H7 (cell line): ENCODE data around the gene TPGS1. TPM values are rescaled to one million over a fixed set of nuclear protein-coding genes. Genes with fewer than 3 reads are reported as not detected.
A peak's percentile ranks its signal among the peaks of the same experiment; 100 is the strongest.

ENCODE experiments used
- DNase-seq: peaks from one replicate; pipeline ENCODE4 v3.0.0; 2012
- H3K27me3 ChIP-seq: 2 replicates; pipeline ENCODE4 v1.6.0; 2011; ENCODE audit warnings: mild to moderate bottlenecking, low read length; ENCODE audit not compliant: control insufficient read depth, insufficient read depth
- H3K36me3 ChIP-seq: replicated peaks from 2 replicates; pipeline ENCODE4 v1.5.1; 2011; ENCODE audit warnings: low read length; ENCODE audit not compliant: control insufficient read depth, insufficient read depth
- H3K4me3 ChIP-seq: 2 replicates; pipeline ENCODE4 v1.5.1; 2011; ENCODE audit warnings: low read depth, mild to moderate bottlenecking, control low read depth, low read length, moderate library complexity; ENCODE audit not compliant: insufficient read depth
- total RNA-seq: library from RNA; depleted of rRNA; stranded (reverse); fragments of >200 nt; shearing (Covaris generic); gene quantifications from 2 replicates; pipeline ENCODE4 v1.2.3, GENCODE V29; 2014

TPGS1 gene
- total RNA-seq, 1 experiment from 2014 or later = 18.1 TPM

- Histone ChIP-seq H3K36me3 (no peaks in the 10 kb centered on the region), H3K27me3 (peaks cover 32% of the 10 kb centered on the region), H3K4me3 (peak overlapping the region; percentile 53)
- DNase-seq = peak; percentile 89
These were observed 9.8 kb upstream of the TPGS1 start for GRCh38 chr19:497491-497868.

- H3K36me3 ChIP-seq = no peaks in the 10 kb centered on the region
- peak overlapping the region; percentile 53 for H3K4me3 ChIP-seq
- peak; percentile 82 for DNase-seq
- H3K27me3 ChIP-seq = peaks cover 32% of the 10 kb centered on the region
These were observed 9.3 kb upstream of the TPGS1 start for GRCh38 chr19:497869-498510.

GRCh38 chr19:498511-498891, 8.8 kb upstream of the TPGS1 start:
- peak overlapping the region; percentile 53; the same call in 1 of the 2 replicates for H3K4me3 ChIP-seq
- H3K36me3 ChIP-seq = no peaks in the 10 kb centered on the region
- peaks cover 32% of the 10 kb centered on the region for H3K27me3 ChIP-seq
- DNase-seq = peak; percentile 86

GRCh38 chr19:498977-499623, 8.2 kb upstream of the TPGS1 start:
- no peak overlapping the region for H3K4me3 ChIP-seq
- H3K27me3 ChIP-seq = peaks cover 32% of the 10 kb centered on the region
- H3K36me3 ChIP-seq = no peaks in the 10 kb centered on the region
- no peak for DNase-seq

DNA sequence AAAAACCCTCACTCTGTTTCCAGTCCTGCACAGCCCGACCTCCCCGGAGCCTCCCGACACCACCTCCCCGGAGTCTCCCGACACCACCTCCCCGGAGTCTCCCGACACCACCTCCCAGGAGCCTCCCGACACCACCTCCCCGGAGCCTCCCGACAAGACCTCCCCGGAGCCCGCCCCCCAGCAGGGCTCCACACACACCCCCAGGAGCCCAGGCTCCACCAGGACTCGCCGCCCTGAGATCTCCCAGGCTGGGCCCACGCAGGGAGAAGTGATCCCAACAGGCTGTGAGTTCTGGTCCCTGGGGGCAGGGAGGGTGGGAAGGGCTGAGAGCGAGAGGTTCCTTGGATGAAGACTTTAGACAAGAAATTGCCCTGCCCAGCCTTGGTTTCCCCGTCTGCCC, 5.7 kb upstream of the TPGS1 start:
- Histone ChIP-seq H3K4me3 (no peak overlapping the region), H3K36me3 (no peaks in the 10 kb centered on the region), H3K27me3 (peaks cover 27% of the 10 kb centered on the region)
- peak; percentile 56 for DNase-seq

DNA sequence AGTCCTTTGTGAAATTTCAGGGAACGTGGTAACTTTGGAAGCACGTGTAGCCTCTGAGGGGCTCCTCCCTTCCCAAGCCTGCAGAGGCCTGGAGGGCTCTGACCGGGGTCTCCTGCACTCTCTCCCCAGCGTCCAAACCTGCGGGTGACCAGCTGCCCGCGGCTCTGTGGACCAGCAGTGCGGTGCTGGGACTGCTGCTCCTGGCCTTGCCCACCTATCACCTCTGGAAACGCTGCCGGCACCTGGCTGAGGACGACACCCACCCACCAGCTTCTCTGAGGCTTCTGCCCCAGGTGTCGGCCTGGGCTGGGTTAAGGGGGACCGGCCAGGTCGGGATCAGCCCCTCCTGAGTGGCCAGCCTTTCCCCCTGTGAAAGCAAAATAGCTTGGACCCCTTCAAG, 2.7 kb upstream of the TPGS1 start:
- Histone ChIP-seq H3K36me3 (no peaks in the 10 kb centered on the region; the same call in 1 of the 2 replicates), H3K27me3 (peaks cover 5% of the 10 kb centered on the region; the same call in 1 of the 2 replicates), H3K4me3 (no peak overlapping the region)
- no peak for DNase-seq

GRCh38 chr19:506404-507285, 652 bp upstream of the TPGS1 start:
- no peaks in the 10 kb centered on the region; the same call in 1 of the 2 replicates for H3K36me3 ChIP-seq
- H3K4me3 ChIP-seq = peak overlapping the region; percentile 92
- peak; percentile 99 for DNase-seq
- H3K27me3 ChIP-seq = no peaks in the 10 kb centered on the region; the same call in 1 of the 2 replicates

DNA sequence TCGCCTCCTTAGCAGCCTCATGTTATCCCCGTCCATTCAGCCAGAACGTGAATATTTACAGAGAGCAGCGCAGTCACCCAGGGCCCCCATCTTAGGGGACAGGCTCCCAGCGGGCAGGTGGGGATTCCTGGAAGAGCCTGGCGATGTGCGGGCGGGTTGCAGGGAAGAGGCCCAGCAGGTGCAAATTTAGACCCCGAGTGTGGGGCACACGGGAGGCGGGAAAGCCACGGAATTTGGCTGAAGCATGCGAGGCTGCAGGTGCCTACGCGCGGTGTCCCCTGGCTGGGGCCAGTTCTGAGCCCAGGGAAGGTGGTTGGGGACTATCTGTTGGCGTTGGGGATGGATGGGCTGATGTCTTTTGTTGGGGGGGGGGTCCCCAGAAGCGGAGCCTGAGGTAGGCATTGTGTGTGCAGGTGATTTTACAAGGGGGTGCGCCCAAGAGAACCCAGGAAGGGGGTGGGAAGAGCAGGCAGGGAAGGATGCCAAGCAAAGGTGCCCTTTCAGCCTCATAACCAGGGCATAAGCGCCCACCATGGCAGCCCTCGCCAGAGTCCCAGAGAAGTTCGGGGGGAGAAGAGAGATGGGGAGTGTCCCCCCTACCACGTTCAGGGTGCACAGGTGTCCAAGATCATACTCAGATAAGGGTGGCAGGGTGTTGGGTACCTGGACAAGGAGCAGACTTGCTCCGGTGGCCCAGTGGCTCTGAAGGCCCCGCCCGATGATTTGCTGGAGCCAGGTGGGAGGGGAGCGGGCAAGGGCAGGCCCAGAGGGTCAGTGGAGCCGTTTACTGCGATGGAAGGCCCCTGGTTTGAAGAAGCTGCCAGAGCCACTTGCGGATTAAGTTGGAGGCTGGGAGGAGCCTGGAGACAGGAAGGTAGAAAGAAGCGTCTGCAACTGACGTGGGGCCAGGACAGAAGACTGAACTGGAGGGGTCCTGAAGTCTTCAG, 1.2 kb downstream of the TPGS1 start:
- DNase-seq = no peak
- H3K36me3 ChIP-seq = no peaks in the 10 kb centered on the region; the same call in 1 of the 2 replicates
- H3K4me3 ChIP-seq = peak overlapping the region; percentile 92
- peaks cover 11% of the 10 kb centered on the region for H3K27me3 ChIP-seq

- H3K4me3 ChIP-seq = no peak overlapping the region
- H3K36me3 ChIP-seq = no peaks in the 10 kb centered on the region; the same call in 1 of the 2 replicates
- peaks cover 15% of the 10 kb centered on the region for H3K27me3 ChIP-seq
- DNase-seq = peak; percentile 97
These were observed 3.4 kb downstream of the TPGS1 start for GRCh38 chr19:510606-511100.

DNA sequence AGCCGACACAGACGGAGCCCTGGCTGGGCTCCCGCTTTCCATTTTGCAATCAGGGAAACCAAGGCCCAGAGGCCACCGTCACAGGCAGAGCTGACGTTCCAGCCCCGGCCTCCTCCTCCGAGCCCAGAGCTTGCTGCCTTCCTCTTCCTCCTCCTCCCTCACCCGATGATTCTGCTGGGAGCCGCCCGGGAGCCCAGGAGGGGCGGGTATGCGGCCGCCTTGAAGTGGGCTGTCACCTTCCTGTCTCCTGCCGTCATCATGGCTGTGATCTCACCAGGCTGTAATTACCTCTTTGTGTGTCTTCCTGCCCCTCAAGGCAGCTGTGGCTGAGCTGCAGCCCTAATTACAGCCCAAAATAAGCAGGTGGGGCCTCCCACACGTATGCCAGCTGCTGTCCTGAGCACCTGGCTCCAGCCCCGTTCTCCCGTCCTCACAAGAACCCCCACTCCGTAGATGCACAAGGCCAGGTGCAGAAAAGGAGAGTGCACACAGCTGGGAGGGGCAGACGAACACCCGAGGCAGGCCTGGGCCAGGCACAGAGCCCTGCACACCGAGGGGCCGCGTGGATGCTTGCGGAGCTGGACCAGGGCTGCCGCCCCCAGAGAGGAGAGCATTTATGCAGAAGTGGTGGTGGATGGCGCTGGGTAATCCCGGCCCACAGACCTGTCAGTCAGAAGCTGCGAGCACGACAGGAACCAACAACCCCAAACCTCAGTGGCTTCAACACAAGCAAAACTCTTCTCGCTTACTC, 4.0 kb downstream of the TPGS1 start:
- DNase-seq = peak; percentile 86
- H3K4me3 ChIP-seq = no peak overlapping the region

DNA sequence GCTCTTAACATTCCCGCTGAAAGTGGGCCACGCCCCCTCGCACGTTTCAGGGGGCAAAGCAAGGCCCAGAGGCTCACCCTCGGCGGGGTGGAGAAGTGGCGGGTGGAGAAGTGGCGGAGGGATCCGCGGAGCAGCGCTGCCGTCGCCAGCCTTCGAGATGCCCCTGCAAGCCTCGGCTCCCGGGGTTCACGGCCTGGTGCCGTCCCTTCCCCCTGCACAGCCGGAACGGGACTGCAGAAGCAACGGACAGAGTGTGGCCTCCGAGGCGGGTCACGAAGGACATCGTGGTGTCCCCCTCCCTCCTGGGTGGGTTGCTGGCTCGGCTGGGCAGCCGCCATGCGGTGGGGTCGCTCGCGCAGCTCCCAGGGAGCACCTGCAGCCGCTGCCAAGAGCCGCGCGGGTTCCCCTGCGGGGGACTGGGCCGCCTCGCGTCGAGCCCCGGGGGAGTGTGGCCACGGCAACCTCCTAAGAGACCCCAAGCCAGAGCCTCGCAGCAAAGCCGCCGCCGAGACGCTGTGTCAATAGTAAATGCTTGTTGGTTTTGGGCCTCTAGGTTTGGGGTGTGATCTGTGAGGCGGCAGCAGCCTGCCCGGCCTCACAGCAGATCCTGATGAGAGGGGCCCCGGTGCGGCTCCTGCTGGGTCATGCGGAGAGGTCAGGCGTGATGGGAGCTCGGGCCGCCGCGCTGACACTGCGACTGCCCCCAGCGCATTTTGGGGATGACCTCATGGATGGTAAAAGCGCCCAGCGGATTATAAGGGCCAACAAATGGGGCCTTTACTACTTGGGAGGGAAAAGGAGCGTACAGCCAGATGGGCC, 5.5 kb downstream of the TPGS1 start:
- Histone ChIP-seq H3K4me3 (no peak overlapping the region), H3K36me3 (no peaks in the 10 kb centered on the region; the same call in 1 of the 2 replicates), H3K27me3 (peaks cover 15% of the 10 kb centered on the region)
- peak; percentile 76 for DNase-seq

More for the DNA sequence above, 4.0 kb downstream of the TPGS1 start:
- Histone ChIP-seq H3K27me3 (peaks cover 15% of the 10 kb centered on the region), H3K36me3 (no peaks in the 10 kb centered on the region; the same call in 1 of the 2 replicates)

DNA sequence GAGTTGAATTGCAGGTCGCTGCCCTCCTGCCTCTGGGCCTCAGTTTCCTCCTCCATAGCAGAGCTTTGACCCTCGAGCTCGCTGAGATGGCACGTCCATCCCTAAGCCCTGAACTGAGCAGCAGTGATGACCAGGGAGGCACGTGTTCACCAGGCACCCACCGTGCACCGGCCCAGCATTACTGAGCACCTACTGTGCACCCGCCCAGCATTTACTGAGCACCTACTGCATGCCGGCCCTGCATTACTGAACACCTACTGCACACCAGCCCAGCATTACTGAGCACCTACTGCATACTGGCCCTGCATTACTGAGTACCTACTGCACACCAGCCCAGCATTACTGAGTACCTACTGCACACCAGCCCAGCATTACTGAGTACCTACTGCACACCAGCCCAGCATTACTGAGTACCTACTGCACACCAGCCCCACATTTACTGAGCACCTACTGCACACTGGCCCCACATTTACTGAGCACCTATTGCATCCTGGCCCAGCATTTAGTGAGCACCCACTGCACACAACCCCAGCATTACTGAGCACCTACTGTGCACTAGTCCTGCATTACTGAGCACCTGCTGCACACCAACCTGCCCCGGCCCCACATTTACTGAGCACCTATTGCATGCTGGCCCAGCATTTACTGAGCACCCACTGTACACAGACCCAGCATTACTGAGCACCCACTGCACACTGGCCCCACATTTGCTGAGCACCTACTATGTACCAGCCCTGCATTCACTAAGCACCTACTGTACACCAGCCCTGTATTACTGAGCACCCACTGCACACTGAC, 6.3 kb downstream of the TPGS1 start:
- no peak for DNase-seq
- Histone ChIP-seq H3K36me3 (no peaks in the 10 kb centered on the region; the same call in 1 of the 2 replicates), H3K4me3 (no peak overlapping the region), H3K27me3 (peaks cover 15% of the 10 kb centered on the region)
